Amygdala (tissue), 56 donors: ENCODE measurements around the gene IDH1.
"Not testable (repeated sequence)": the region's sequence is repeated elsewhere in the genome, so short reads cannot be mapped to it uniquely, and the experiment has no call there.

Experiments
- DNase-seq, 56 donors: peaks; one replicate each; lab custom pipeline; 2025; lab: John Stamatoyannopoulos, UW

The IDH1 gene

GRCh38 chr2:208254871-208255556 lies at the start of gene IDH1:
Gene IDH1 (minus strand): TSS chr2:208255071. CDS start chr2:208251551, 3,520 bp downstream.
- peak; percentile 71 to 98 (median 94) for DNase-seq

DNA sequence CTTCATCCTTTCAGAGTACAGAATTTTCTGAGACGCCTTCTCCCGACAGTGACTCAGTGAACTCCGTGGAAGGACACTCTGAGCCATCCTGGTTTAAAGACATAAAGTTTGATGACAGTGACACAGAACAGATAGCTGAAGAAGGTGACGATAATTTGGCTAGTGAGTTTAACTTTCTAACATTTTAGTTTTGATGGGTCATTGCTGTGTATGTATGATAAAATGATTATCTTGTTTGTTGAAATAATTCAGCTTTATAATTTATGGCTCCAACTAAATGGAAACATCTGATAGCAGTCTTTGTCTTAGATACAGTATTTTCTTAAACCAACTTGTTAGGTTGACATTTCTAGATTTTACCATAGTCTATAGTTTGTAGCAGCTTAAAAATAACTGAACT lies 49.3 kb upstream of the IDH1 start:
- no peak for DNase-seq

- DNase-seq = no peak
Measured at GRCh38 chr2:208300847-208301618, 46.2 kb upstream of the IDH1 start.

- DNase-seq = no peak
Measured at GRCh38 chr2:208297961-208298360, 43.1 kb upstream of the IDH1 start.

DNA sequence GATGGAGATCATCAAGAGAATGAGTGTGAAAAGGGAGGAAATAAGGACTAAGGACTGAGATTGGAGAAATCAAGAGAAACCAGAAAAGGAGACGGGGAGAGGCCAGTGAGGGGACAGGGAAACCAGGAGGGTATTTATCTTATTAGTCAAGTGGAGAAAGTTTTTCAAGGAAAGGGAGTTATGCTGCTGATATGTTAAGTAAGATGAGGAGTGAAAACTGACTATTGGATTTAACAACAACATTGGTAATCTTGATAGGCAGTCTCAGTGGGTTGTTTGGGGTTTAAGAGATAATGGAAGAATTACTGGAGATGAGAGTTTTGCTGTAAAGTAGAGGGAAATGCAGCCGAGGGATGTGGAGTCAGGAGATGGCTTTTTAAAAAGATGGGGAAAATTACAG lies 41.7 kb upstream of the IDH1 start:
- DNase-seq = no peak

GRCh38 chr2:208295834-208296233 lies 41.0 kb upstream of the IDH1 start:
- DNase-seq = no peak

GRCh38 chr2:208294482-208295024 lies 39.7 kb upstream of the IDH1 start:
- no peak for DNase-seq

DNA sequence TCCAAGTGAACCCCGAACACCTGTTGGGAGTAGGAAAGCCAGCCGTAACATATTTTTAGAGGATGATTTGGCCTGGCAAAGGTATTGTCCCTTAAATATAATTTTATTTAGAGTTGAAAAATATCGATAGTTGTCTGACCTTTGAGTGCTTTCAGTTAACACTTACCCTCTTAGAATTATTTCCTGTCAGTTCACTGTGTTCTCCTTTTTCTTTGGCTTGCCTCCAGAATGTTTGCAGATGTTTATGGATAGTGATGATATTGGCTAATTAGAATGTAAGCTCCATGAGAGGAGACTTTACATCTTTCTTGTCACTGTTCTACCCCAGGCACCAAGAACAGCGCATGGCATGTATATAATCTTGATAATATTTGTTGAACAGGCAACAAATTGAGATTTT lies 31.0 kb upstream of the IDH1 start:
- DNase-seq = no peak

DNA sequence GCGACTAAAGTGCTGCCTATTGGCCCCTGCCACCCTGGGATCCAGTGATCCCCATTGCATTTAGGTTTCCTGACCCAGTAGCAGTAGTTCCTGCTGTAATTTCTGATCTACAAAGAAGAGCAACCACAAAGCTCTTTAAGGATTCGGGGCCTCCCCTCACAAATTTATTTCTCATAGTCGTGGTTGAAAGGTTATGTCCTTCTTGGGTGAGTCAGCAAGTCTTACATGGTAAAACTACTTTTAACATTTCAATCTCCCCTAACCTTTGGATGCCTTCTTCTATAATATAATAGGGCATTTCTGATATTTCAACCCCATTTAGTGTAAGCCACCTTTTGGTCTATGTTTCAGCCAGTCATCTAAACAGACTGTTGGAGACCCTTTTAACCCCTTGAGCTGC lies 26.1 kb upstream of the IDH1 start:
- DNase-seq = no peak

- DNase-seq = no peak
Measured at GRCh38 chr2:208280234-208280633, 25.4 kb upstream of the IDH1 start.

GRCh38 chr2:208279236-208279635 lies 24.4 kb upstream of the IDH1 start:
- DNase-seq = no peak

- DNase-seq = no peak
Measured at GRCh38 chr2:208278549-208278948, 23.7 kb upstream of the IDH1 start.

GRCh38 chr2:208274748-208275147 lies 19.9 kb upstream of the IDH1 start:
- DNase-seq = no peak

DNA sequence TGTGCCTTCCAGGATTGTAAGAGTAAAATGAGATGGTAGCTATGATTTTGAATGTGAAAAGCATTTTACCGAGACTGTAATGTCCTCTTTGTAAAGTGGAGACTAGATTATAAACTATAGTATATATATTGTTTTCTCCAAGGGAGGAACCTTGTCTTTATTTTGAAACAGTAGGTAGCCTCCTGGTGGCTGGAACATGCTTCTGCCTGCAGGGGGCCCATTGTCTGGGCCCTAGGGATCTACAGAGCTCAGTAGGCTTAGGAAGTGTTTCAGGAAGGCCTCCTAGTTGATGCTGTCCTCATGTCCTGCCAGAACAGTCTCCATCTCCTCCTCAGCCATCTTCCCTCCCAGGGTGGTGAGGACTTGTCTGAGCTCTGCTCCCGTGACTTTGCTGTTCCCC lies 14.2 kb upstream of the IDH1 start:
- no peak for DNase-seq

DNA sequence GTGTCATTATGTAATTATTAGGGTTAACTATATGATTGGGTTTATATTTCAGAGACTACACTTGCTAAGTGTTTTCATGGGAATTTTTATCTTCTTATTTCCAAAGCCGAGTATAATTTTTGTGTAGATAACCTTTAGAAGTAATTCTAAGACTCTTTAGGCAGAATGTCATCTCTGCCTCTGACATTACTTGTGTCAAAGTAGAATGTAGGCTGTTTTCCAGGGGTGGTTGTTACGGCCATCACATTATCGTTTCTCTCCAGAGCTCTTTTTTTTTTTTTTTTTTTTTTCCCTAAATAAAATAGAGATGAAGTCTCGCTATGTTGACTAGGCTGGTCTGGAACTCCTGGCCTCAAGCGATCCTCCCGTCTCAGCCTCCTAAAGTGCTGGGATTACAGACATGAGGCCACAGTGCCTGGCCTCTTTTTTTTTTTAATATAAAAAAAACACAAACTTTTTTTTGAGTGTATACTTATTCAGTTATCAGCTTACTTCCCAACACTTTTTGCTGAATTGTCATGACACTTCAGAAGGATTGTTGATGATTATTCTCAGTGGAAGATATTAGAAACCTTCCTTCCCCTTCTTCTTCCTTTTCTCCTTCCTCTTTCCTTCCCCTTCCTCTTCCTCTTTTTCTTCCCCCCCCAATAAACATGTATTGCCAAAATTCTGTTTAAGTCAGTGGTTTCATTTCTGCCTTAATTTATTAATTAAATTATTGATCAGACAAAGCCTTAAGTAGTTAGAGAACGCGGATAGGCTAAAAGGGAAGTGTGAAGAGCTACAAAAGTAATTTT lies 13.5 kb upstream of the IDH1 start:
- DNase-seq = no peak

GRCh38 chr2:208267526-208267925 lies 12.7 kb upstream of the IDH1 start:
- DNase-seq = not testable (repeated sequence)

- DNase-seq = no peak
Measured at GRCh38 chr2:208266936-208267335, 12.1 kb upstream of the IDH1 start.

GRCh38 chr2:208266553-208266893 lies 11.7 kb upstream of the IDH1 start:
- peak in 1 of 56 donors; percentile 43 for DNase-seq

DNA sequence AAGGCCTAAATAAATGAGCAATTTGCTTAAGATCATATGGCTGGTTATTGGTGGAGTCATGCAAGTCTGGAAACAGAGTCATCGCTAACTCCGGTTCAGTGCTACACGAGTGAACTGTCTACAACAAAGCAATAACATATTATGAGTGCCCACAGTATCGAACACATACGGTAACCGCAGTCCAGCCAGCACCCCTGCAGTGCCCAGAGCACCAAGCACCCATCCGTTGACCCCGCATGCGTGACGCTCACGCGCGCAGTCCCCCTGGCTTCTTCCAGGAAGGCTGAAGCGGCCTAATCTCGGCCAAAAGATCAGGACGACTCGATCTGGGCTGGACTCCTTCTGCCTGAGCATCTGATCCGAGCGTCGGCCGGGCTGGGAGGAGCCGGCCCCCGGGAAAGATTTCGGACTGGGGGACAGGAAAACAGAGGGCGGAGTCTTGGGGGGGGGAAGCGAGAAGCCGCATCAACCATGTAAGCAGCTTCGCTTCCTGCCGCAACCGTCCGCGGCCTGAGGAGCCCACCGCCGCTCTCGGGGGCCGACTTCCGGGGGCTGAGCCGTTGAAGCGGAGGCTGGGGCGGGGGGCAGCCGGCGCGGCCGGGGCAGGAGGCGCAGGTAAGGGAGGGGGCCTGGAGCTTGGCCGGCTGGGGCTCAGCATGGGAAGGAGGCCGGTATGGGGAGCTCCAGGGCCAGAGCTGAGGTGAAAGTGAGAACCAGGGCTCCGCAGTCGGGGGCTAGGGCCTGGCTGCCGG lies 11.1 kb upstream of the IDH1 start, which contains the start of gene PIKFYVE:
PIKFYVE (plus strand) TSS at position 455 of the 752 bp plus-strand sequence. CDS start 5,265 bp downstream, outside the sequence.
- DNase-seq = peak; percentile 50 to 99 (median 96)

DNA sequence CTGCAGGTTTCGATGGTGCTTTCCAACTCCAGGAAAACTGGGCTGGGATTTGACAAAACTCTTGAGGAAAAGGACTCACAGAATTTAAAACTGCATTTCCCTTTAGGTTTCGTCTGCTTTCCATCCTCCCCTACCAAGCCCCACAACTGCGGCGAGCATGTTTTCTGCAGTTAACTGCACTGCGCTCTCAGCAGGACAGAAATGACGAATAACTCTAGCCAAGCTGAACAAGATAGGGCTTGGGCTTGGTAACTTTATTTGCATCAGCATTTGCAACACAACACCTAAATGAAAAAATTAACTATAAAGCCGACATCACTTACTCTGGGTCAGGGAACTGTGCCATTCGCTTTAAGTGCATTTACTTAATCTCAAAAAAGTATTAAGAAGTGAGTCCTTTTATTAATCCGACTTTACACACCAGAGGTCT lies 10.5 kb upstream of the IDH1 start:
- peak in 29 of 56 donors; percentile 2 to 70 (median 22) for DNase-seq
